Endodermal cell (in vitro differentiated cells): ENCODE data around the gene ABCC1. TPM values are rescaled to one million over a fixed set of nuclear protein-coding genes. Genes with fewer than 3 reads are reported as not detected.

Experiments
- DNase-seq: peaks from one replicate; pipeline ENCODE4 v3.0.0-alpha.2; 2017
- H3K27ac ChIP-seq: 2 replicates; pipeline ENCODE4 v1.5.1; 2013; ENCODE audit warnings: mild to moderate bottlenecking, low read depth, low read length, moderate library complexity
- H3K27me3 ChIP-seq: 2 replicates; pipeline ENCODE4 v1.6.1; 2013; ENCODE audit warnings: mild to moderate bottlenecking, low read length, moderate library complexity; ENCODE audit not compliant: insufficient read depth, control insufficient read depth, poor library complexity, severe bottlenecking
- H3K36me3 ChIP-seq: 2 replicates; pipeline ENCODE4 v1.7.0; 2013; ENCODE audit warnings: mild to moderate bottlenecking, low read length, moderate library complexity; ENCODE audit not compliant: control insufficient read depth, insufficient read depth
- H3K4me1 ChIP-seq: one replicate; pipeline ENCODE4 v1.7.0; 2013; ENCODE audit warnings: low read length; ENCODE audit not compliant: control insufficient read depth, insufficient read depth
- H3K4me3 ChIP-seq: 2 replicates; pipeline ENCODE4 v1.5.1; 2013; ENCODE audit warnings: mild to moderate bottlenecking, low read length, moderate library complexity
- H3K9ac ChIP-seq: 2 replicates; pipeline ENCODE4 v1.6.1; 2013; ENCODE audit warnings: mild to moderate bottlenecking, low read length, moderate library complexity; ENCODE audit not compliant: poor library complexity, severe bottlenecking; ENCODE audit errors: extremely low read depth
- H3K9me3 ChIP-seq: 2 replicates; pipeline ENCODE4 v1.6.1; 2013; ENCODE audit warnings: mild to moderate bottlenecking, low read length, moderate library complexity; ENCODE audit not compliant: control insufficient read depth
- H3K27ac Mint-ChIP-seq: 2 replicates; pipeline ENCODE4 v1.8.0; 2020; ENCODE audit warnings: mixed read lengths
- H3K27me3 Mint-ChIP-seq: 2 replicates; pipeline ENCODE4 v1.8.0; 2021; ENCODE audit warnings: mild to moderate bottlenecking, mixed read lengths; ENCODE audit not compliant: insufficient read depth
- H3K36me3 Mint-ChIP-seq: 2 replicates; pipeline ENCODE4 v1.8.0; 2020; ENCODE audit warnings: low read depth, mixed read lengths
- H3K4me1 Mint-ChIP-seq: 2 replicates; pipeline ENCODE4 v1.8.0; 2020; ENCODE audit warnings: mixed read lengths
- H3K4me3 Mint-ChIP-seq: 2 replicates; pipeline ENCODE4 v1.8.0; 2020; ENCODE audit warnings: mild to moderate bottlenecking, moderate library complexity, mixed read lengths
- H3K9me3 Mint-ChIP-seq: 2 replicates; pipeline ENCODE4 v1.8.0; 2020; ENCODE audit warnings: mild to moderate bottlenecking, mixed read lengths
- WGBS, 2 experiments: methylation state at CpG; one replicate each; pipeline versions ENCODE4 v1.1.5 to v1.1.7; 2013; ENCODE audit warnings: missing lambda C conversion rate in 2 of 2, mixed read lengths in 1 of 2; ENCODE audit not compliant: insufficient coverage in 1 of 2, insufficient read length in 1 of 2; 5-methylcytosine and 5-hydroxymethylcytosine counted together
- total RNA-seq, 2 donors: library from RNA; stranded (reverse); fragmentation: NEBNext Ultra II Directional in 1 of 2; extraction: Animal tissue kit (Norgen Biotek cat#: 25700) in 1 of 2; gene quantifications; 2 replicates in 1 of 2; 3 replicates in 1 of 2; pipeline ENCODE4 v1.2.1, GENCODE V29; 2021
- TF ChIP-seq, protein P1 (sequence below): fragments of 200-600 bp; sonication (generic); conservative IDR thresholded peaks from 2 replicates; pipeline ENCODE4 v1.5.0; 2021; ENCODE audit warnings: antibody characterized with exemption, mild to moderate bottlenecking

Gene ABCC1
- total RNA-seq, 2 donors from 2014 or later, result 47.1 to 51.2 TPM

DNA sequence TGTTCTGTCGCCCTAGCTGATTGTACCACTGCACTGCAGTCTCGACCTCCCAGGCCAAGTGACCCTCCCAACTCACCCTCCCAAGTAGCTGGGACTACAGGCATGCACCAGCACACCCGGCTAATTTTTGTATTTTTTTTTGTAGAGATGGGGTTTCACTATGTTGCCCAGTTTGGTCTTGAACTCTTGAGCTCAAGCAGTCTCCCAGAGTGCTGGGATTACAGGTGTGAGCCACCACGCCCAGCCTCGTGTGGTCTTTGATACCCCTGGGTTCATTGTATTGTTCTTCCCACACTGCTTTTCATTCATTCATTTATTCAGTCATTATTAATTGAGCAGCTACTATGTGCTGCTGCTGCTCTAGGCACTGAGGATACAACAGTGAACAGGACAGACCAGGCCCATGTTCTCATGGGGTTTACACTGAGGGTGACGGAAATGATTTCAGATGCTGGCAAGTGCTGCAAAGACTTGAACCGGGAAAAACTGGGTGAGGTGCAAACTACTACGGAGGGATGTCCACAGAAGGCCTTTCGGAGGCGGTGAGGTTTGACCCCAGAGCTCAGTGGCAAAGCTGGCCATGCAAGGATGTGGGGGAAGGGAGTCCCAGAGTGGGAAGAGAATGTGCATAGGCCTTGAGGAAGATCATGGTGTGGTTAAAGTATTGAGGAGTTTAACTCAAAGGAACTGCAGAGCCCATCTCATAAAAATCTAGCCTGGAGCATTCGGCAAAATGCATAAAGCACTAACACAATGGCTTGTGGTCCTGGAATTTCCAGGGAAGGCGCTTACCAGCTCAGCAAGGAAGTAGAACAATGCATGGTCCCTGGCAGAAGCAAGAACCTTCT, 10.9 kb downstream of the ABCC1 start:
- H3K4me3 ChIP-seq, result no peak overlapping the region
- Mint-ChIP-seq H3K27me3 (no peaks in the 10 kb centered on the region), H3K36me3 (peaks cover 27% of the 10 kb centered on the region), H3K27ac (peak overlapping the region; percentile 59), H3K9me3 (peaks cover 29% of the 10 kb centered on the region), H3K4me1 (peaks cover 21% of the 10 kb centered on the region), H3K4me3 (no peak overlapping the region)
- H3K27me3 ChIP-seq, result no peaks in the 10 kb centered on the region
- no peak for DNase-seq
- TF ChIP-seq, protein P1, sequence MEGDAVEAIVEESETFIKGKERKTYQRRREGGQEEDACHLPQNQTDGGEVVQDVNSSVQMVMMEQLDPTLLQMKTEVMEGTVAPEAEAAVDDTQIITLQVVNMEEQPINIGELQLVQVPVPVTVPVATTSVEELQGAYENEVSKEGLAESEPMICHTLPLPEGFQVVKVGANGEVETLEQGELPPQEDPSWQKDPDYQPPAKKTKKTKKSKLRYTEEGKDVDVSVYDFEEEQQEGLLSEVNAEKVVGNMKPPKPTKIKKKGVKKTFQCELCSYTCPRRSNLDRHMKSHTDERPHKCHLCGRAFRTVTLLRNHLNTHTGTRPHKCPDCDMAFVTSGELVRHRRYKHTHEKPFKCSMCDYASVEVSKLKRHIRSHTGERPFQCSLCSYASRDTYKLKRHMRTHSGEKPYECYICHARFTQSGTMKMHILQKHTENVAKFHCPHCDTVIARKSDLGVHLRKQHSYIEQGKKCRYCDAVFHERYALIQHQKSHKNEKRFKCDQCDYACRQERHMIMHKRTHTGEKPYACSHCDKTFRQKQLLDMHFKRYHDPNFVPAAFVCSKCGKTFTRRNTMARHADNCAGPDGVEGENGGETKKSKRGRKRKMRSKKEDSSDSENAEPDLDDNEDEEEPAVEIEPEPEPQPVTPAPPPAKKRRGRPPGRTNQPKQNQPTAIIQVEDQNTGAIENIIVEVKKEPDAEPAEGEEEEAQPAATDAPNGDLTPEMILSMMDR, result no peak
- H3K9me3 ChIP-seq, result peaks cover 24% of the 10 kb centered on the region
- peaks cover 2% of the 10 kb centered on the region for H3K36me3 ChIP-seq
- H3K9ac ChIP-seq, result no peak overlapping the region
- H3K4me1 ChIP-seq, result peaks cover 6% of the 10 kb centered on the region
- 86 to 96% methylated on average over 11 to 12 of the region's 12 CpGs for WGBS, 2 experiments
- H3K27ac ChIP-seq, result no peak overlapping the region

DNA sequence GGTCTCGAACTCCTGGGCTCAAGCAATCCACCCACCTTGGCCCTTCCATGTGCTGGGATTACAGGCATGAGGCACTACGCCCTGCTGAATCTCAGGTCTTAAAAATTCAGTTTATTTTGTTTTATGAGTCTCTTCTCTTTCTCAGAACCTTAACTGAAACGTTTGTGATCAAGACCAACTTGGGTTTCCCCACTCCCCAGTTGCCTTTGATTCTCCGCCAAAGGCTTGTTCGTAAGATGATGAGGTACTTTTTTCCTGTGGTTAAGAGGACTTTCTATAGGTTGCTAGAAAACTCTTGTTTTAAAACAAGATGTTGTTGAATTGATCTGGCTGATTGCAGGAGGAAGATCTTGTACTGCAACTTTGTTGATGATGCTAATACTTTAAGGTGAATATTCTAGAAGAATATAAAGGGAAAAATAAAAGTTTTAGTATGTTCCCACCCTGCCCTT, 11.7 kb downstream of the ABCC1 start:
- H3K4me3 ChIP-seq, result peak overlapping the region; percentile 61
- 88 to 100% methylated on average over 1 to 5 of the region's 5 CpGs for WGBS, 2 experiments
- no peaks in the 10 kb centered on the region for H3K27me3 Mint-ChIP-seq
- H3K27me3 ChIP-seq, result no peaks in the 10 kb centered on the region
- peaks cover 24% of the 10 kb centered on the region for H3K36me3 Mint-ChIP-seq
- H3K27ac Mint-ChIP-seq, result peak overlapping the region; percentile 61
- H3K4me3 Mint-ChIP-seq, result no peak overlapping the region
- H3K9me3 ChIP-seq, result peaks cover 24% of the 10 kb centered on the region
- peaks cover 18% of the 10 kb centered on the region for H3K4me1 Mint-ChIP-seq
- peaks cover 29% of the 10 kb centered on the region for H3K9me3 Mint-ChIP-seq
- no peak overlapping the region for H3K9ac ChIP-seq
- DNase-seq, result no peak
- H3K27ac ChIP-seq, result no peak overlapping the region
- H3K4me1 ChIP-seq, result peaks cover 6% of the 10 kb centered on the region
- TF ChIP-seq, protein P1, result no peak
- peaks cover 2% of the 10 kb centered on the region for H3K36me3 ChIP-seq

DNA sequence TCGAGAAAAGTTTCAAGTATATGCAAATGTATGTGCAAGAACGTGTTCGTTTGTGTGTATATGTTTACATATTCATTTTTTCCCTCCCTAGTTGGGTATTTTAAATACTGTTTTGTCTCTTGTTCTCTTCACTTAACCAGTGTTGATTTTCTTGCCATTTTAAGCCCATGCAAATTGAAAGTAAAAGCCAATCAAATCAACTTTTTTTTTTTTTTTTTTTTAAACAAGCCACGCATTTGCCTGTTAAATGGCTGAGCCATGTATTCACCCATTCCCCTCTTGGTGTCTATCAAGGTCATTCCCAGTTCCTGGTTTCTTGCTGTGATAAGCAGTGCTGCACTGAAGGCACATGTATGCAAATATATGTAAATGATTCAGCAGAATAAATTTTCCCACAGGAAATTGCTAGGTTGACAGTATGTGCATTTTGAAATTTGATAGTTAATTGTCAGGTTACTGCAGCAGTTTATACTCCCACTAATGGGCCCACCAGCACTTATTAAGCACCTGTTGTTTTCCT, 12.2 kb downstream of the ABCC1 start:
- peaks cover 18% of the 10 kb centered on the region for H3K4me1 Mint-ChIP-seq
- no peaks in the 10 kb centered on the region for H3K27me3 Mint-ChIP-seq
- H3K4me3 Mint-ChIP-seq, result no peak overlapping the region
- H3K9ac ChIP-seq, result no peak overlapping the region
- peaks cover 6% of the 10 kb centered on the region for H3K4me1 ChIP-seq
- H3K27me3 ChIP-seq, result no peaks in the 10 kb centered on the region
- no peak overlapping the region for H3K27ac Mint-ChIP-seq
- TF ChIP-seq, protein P1, result no peak
- H3K36me3 Mint-ChIP-seq, result peaks cover 24% of the 10 kb centered on the region
- peaks cover 24% of the 10 kb centered on the region for H3K9me3 ChIP-seq
- peaks cover 2% of the 10 kb centered on the region for H3K36me3 ChIP-seq
- H3K9me3 Mint-ChIP-seq, result peaks cover 29% of the 10 kb centered on the region
- WGBS, 2 experiments, result 94% methylated on average over 2 of the region's 4 CpGs; no CpG with 5 or more reads in 1 of the 2 experiments
- DNase-seq, result no peak
- H3K4me3 ChIP-seq, result peak overlapping the region; percentile 61
- no peak overlapping the region for H3K27ac ChIP-seq
